Gastrocnemius medialis (tissue), 4 donors: Measurements from ENCODE around the gene SPATA32.

Experiments
- CTCF ChIP-seq, 5 experiments: fragments of 450-650 bp in 3 of 5; fragments of 200-600 bp in 2 of 5; sonication (generic) in 2 of 5; IDR thresholded peaks in 4 of 5; conservative IDR thresholded peaks in 1 of 5; 1 replicate in 4 of 5; 2 replicates in 1 of 5; pipeline ENCODE4 v1.5.1; 2016 to 2019; ENCODE audit warnings: antibody characterized with exemption in 5 of 5, mild to moderate bottlenecking in 3 of 5, moderate library complexity in 3 of 5
- POLR2A ChIP-seq, 2 donors: fragments of 450-650 bp; IDR thresholded peaks; one replicate each; pipeline ENCODE4 v1.6.1; 2017; ENCODE audit warnings: antibody characterized with exemption in 2 of 2, mild to moderate bottlenecking in 2 of 2, moderate library complexity in 2 of 2

- no peak for TF ChIP-seq CTCF (IDR thresholded peaks at IDR 0.05 in 4 of 5, conservative IDR thresholded peaks at IDR 0.05 in 1 of 5)
- no peak for TF ChIP-seq POLR2A (IDR thresholded peaks at IDR 0.05)
Observed at GRCh38 chr17:45264988-45265387, 3.1 kb upstream of the SPATA32 start.
